GM23338 (cell line): ENCODE data around the gene ZNF444. TPM values are rescaled to one million over a fixed set of nuclear protein-coding genes. Genes with fewer than 3 reads are reported as not detected.

ENCODE experiments used
- ATAC-seq: fragments of 200-7000 bp; cut with Tn5 transposase; 3 replicates; pipeline ENCODE4 v1.9.1; 2020
- DNase-seq: peaks from one replicate; pipeline ENCODE4 v3.0.0-alpha.2; 2015; ENCODE audit warnings: low spot score
- H2AFZ ChIP-seq: fragments of 200-600 bp; sonication (generic); 2 replicates; pipeline ENCODE4 v1.8.0; 2016; ENCODE audit warnings: antibody characterized with exemption, mild to moderate bottlenecking, moderate library complexity
- H3F3A ChIP-seq: fragments of 200-600 bp; sonication (generic); replicated peaks from 2 replicates; pipeline ENCODE4 v1.8.0; 2017; ENCODE audit warnings: antibody characterized with exemption, mixed run types, low read depth
- H3K27ac ChIP-seq: fragments of 200-600 bp; sonication (generic); 2 replicates; pipeline ENCODE4 v1.6.1; 2016; ENCODE audit warnings: low read depth
- H3K27me3 ChIP-seq: fragments of 200-600 bp; sonication (generic); 2 replicates; pipeline ENCODE4 v1.8.0; 2016; ENCODE audit warnings: mild to moderate bottlenecking, mixed run types, moderate library complexity; ENCODE audit not compliant: insufficient read depth
- H3K36me3 ChIP-seq: fragments of 200-600 bp; sonication (generic); 2 replicates; pipeline ENCODE4 v1.8.0; 2016; ENCODE audit warnings: mild to moderate bottlenecking; ENCODE audit not compliant: insufficient read depth
- H3K4me1 ChIP-seq: fragments of 200-600 bp; sonication (generic); 2 replicates; pipeline ENCODE4 v1.8.0; 2016; ENCODE audit warnings: mild to moderate bottlenecking, moderate library complexity; ENCODE audit not compliant: insufficient read depth
- H3K4me2 ChIP-seq: fragments of 200-600 bp; sonication (generic); 2 replicates; pipeline ENCODE4 v1.7.1; 2017; ENCODE audit warnings: mixed run types
- H3K4me3 ChIP-seq: fragments of 200-600 bp; sonication (generic); 2 replicates; pipeline ENCODE4 v1.6.1; 2016; ENCODE audit warnings: mixed run types
- H3K79me2 ChIP-seq: fragments of 200-600 bp; sonication (generic); replicated peaks from 2 replicates; pipeline ENCODE4 v1.8.0; 2017; ENCODE audit warnings: mild to moderate bottlenecking; ENCODE audit not compliant: insufficient read depth
- H3K9me2 ChIP-seq: fragments of 200-600 bp; sonication (generic); 2 replicates; pipeline ENCODE4 v1.8.0; 2017; ENCODE audit not compliant: insufficient read depth
- H4K20me1 ChIP-seq: fragments of 200-600 bp; sonication (generic); replicated peaks from 2 replicates; pipeline ENCODE4 v1.8.0; 2017; ENCODE audit warnings: mild to moderate bottlenecking; ENCODE audit not compliant: insufficient read depth
- H3K27ac Mint-ChIP-seq: 2 replicates; pipeline ENCODE4 v1.8.0; 2020; ENCODE audit warnings: inconsistent platforms, mild to moderate bottlenecking, moderate library complexity, mixed read lengths
- H3K27me3 Mint-ChIP-seq: 3 replicates; pipeline ENCODE4 v1.8.0; 2022; ENCODE audit warnings: low read depth, mild to moderate bottlenecking, moderate library complexity, mixed read lengths, inconsistent platforms; ENCODE audit not compliant: insufficient read depth, poor library complexity
- H3K36me3 Mint-ChIP-seq: 3 replicates; pipeline ENCODE4 v1.8.0; 2021; ENCODE audit warnings: low read depth, mild to moderate bottlenecking, inconsistent platforms, moderate library complexity, mixed read lengths
- H3K4me1 Mint-ChIP-seq: 3 replicates; pipeline ENCODE4 v1.8.0; 2020; ENCODE audit warnings: mild to moderate bottlenecking, inconsistent platforms, mixed read lengths
- H3K4me3 Mint-ChIP-seq: 3 replicates; pipeline ENCODE4 v1.8.0; 2021; ENCODE audit warnings: moderate library complexity, mild to moderate bottlenecking, inconsistent platforms, mixed read lengths
- H3K9me3 Mint-ChIP-seq: 3 replicates; pipeline ENCODE4 v1.8.0; 2020; ENCODE audit warnings: moderate library complexity, mild to moderate bottlenecking, inconsistent platforms, mixed read lengths
- CREB1 ChIP-seq: fragments of 250-450 bp; sonication (Bioruptor Pico); IDR thresholded peaks from 2 replicates; pipeline ENCODE4 v1.5.0; 2020; ENCODE audit warnings: low read depth, mild to moderate bottlenecking, moderate library complexity
- CTCF ChIP-seq, 2 experiments: fragments of 200-600 bp in 1 of 2; sonication (generic) in 1 of 2; conservative IDR thresholded peaks; 2 replicates each; pipeline versions ENCODE4 v1.5.1 to v1.6.1; 2016 to 2017; ENCODE audit warnings: antibody characterized with exemption in 2 of 2, low read depth in 2 of 2, mild to moderate bottlenecking in 2 of 2, moderate library complexity in 1 of 2
- ETS1 ChIP-seq: IDR thresholded peaks from 2 replicates; pipeline ENCODE4 v1.6.1; 2016; ENCODE audit warnings: antibody characterized with exemption
- EZH2 ChIP-seq: fragments of 200-600 bp; sonication (generic); IDR thresholded peaks from one replicate; pipeline ENCODE4 v1.8.0; 2017; ENCODE audit warnings: antibody characterized with exemption, mild to moderate bottlenecking, low read depth; ENCODE audit not compliant: unreplicated experiment
- EZH2phosphoT487 ChIP-seq: fragments of 200-600 bp; sonication (generic); IDR thresholded peaks from one replicate; pipeline ENCODE4 v1.8.1; 2018; ENCODE audit warnings: antibody characterized with exemption; ENCODE audit not compliant: unreplicated experiment
- JUNB ChIP-seq: IDR thresholded peaks from one replicate; pipeline ENCODE4 v1.6.1; 2016; ENCODE audit warnings: antibody characterized with exemption; ENCODE audit not compliant: unreplicated experiment
- NANOG ChIP-seq: IDR thresholded peaks from 2 replicates; pipeline ENCODE4 v1.6.1; 2016; ENCODE audit warnings: antibody characterized with exemption, borderline replicate concordance
- POLR2AphosphoS5 ChIP-seq: IDR thresholded peaks from 2 replicates; pipeline ENCODE4 v1.6.1; 2016; ENCODE audit warnings: antibody characterized with exemption, low read depth
- STAT1 ChIP-seq: IDR thresholded peaks from one replicate; pipeline ENCODE4 v1.6.1; 2016; ENCODE audit warnings: antibody characterized with exemption; ENCODE audit not compliant: unreplicated experiment
- ZNF114 ChIP-seq: fragments of 250-450 bp; sonication (Bioruptor Pico); IDR thresholded peaks from 2 replicates; pipeline ENCODE4 v1.5.0; 2020; ENCODE audit warnings: mild to moderate bottlenecking, moderate library complexity
- ZNF331 ChIP-seq: fragments of 250-450 bp; sonication (Bioruptor Pico); IDR thresholded peaks from 2 replicates; pipeline ENCODE4 v1.5.0; 2020; ENCODE audit warnings: low read depth, mild to moderate bottlenecking, moderate library complexity
- ZNF462 ChIP-seq: fragments of 250-450 bp; sonication (Bioruptor Pico); IDR thresholded peaks from 2 replicates; pipeline ENCODE4 v1.5.0; 2020; ENCODE audit warnings: mild to moderate bottlenecking, moderate library complexity
- polyA plus RNA-seq: library from polyadenylated mRNA; unstranded; fragments of >200 nt; fragmentation: Nextera tagmentation; extraction: Ambion mirVana; gene quantifications from 2 replicates; pipeline ENCODE4 v1.2.1, GENCODE V29; 2016
- total RNA-seq: library from RNA; depleted of rRNA; stranded (reverse); fragments of >200 nt; shearing (Covaris generic); gene quantifications from 2 replicates; pipeline ENCODE4 v1.2.3, GENCODE V29; 2014
- TF ChIP-seq, protein P1 (sequence below): IDR thresholded peaks from one replicate; pipeline ENCODE4 v1.6.1; 2018; ENCODE audit warnings: antibody characterized with exemption; ENCODE audit not compliant: unreplicated experiment

The ZNF444 gene
- total and polyA plus RNA-seq, 2 experiments from 2014 or later: 25.1 to 58.5 TPM

DNA sequence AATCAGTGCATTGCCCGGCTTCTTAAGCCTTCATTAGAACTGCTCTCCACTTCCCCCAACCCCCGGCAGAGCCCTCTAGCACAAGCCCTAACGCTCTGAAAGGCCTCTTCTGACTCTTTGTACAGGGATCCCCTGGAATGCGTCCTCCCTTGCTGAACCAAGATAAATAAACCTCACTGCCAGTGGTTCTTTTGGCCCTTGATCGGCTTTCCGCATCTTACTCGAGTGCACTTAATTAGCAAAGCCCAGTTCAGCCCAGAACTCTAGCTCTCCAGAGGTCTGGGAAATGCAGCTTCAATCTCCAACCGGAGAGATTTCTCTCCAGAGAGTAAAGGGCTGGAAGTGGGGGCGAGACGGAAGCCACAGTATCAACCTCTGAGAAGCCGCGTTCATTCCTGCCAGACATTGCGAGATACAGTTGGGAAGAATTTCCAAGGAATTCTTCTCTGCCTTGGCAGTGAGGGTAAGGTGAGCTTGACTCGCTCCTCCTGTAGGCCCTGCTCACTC, 8.7 kb upstream of the ZNF444 start:
- Histone ChIP-seq H3K4me2 (no peak overlapping the region), H3K27ac (no peak overlapping the region), H4K20me1 (no peaks in the 10 kb centered on the region), H3K4me1 (peaks cover 19% of the 10 kb centered on the region), H3K79me2 (no peaks in the 10 kb centered on the region), H3K4me3 (no peak overlapping the region), H3K36me3 (no peaks in the 10 kb centered on the region), H3K9me2 (no peaks in the 10 kb centered on the region), H2AFZ (peak overlapping the region; percentile 84; the same call in 1 of the 2 replicates), H3F3A (peaks cover 18% of the 10 kb centered on the region), H3K27me3 (no peaks in the 10 kb centered on the region)
- Mint-ChIP-seq H3K36me3 (no peaks in the 10 kb centered on the region; the same call in 2 of the 3 replicates), H3K27me3 (peaks cover 22% of the 10 kb centered on the region), H3K4me3 (no peak overlapping the region; the same call in 2 of the 3 replicates), H3K27ac (no peak overlapping the region), H3K9me3 (no peaks in the 10 kb centered on the region; the same call in 2 of the 3 replicates), H3K4me1 (peaks cover 24% of the 10 kb centered on the region)
- TF ChIP-seq ETS1 (no peak), EZH2 (no peak), ZNF114 (no peak), JUNB (no peak), ZNF331 (no peak), ZNF462 (CRISPR knock-in tag) (no peak), NANOG (no peak), EZH2phosphoT487 (no peak), POLR2AphosphoS5 (no peak), CREB1 (CRISPR knock-in tag) (no peak), CTCF (conservative IDR thresholded peaks at IDR 0.05; ENCODE audit: low read depth in 2 of 2) (no peak), STAT1 (no peak)
- TF ChIP-seq, protein P1, sequence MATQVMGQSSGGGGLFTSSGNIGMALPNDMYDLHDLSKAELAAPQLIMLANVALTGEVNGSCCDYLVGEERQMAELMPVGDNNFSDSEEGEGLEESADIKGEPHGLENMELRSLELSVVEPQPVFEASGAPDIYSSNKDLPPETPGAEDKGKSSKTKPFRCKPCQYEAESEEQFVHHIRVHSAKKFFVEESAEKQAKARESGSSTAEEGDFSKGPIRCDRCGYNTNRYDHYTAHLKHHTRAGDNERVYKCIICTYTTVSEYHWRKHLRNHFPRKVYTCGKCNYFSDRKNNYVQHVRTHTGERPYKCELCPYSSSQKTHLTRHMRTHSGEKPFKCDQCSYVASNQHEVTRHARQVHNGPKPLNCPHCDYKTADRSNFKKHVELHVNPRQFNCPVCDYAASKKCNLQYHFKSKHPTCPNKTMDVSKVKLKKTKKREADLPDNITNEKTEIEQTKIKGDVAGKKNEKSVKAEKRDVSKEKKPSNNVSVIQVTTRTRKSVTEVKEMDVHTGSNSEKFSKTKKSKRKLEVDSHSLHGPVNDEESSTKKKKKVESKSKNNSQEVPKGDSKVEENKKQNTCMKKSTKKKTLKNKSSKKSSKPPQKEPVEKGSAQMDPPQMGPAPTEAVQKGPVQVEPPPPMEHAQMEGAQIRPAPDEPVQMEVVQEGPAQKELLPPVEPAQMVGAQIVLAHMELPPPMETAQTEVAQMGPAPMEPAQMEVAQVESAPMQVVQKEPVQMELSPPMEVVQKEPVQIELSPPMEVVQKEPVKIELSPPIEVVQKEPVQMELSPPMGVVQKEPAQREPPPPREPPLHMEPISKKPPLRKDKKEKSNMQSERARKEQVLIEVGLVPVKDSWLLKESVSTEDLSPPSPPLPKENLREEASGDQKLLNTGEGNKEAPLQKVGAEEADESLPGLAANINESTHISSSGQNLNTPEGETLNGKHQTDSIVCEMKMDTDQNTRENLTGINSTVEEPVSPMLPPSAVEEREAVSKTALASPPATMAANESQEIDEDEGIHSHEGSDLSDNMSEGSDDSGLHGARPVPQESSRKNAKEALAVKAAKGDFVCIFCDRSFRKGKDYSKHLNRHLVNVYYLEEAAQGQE: no peak
- ATAC-seq (no peak), DNase-seq (no peak)
